ENCODE measurements around the gene NBPF3.
"Not testable (repeated sequence)": the region's sequence is repeated elsewhere in the genome, so short reads cannot be mapped to it uniquely, and the experiment has no call there.

Gene NBPF3

DNA sequence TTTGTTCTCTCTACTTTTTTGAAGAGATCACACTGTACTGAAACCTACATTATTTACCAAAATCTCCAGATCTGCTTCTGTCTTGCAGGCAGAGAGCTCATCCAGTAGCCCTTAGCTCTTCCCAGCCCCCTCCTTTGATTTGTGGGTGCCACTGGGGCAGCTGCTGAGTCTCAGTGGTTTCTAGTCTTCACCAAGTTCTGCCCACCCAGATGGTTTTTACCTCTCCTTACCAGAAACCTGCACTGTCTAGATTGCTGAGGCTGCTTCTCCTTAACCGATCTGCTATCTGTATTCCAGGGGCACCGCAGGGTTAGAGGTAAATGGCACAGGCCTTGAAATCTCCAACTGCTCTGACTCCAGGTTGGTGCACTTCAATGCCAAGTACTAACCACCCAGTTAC is 6.7 kb downstream of the NBPF3 start:
- H3K36me3 ChIP-seq (ENCODE audit: control insufficient read depth, low read depth, low read length); H3K27ac ChIP-seq (ENCODE audit: low read length); H3K4me3 ChIP-seq (ENCODE audit: low read length); H3K27me3 ChIP-seq (ENCODE audit: control insufficient read depth, insufficient read depth, low read length); H3K4me1 ChIP-seq (ENCODE audit: control insufficient read depth, low read depth, low read length); H3K9me3 ChIP-seq (ENCODE audit: control insufficient read depth, low read depth, low read length); H3K9ac ChIP-seq (ENCODE audit: low read length): not testable (repeated sequence)

- Histone ChIP-seq H3K27me3 (ENCODE audit: control insufficient read depth, insufficient read depth, low read length) (no peaks in the 10 kb centered on the region), H3K9me3 (ENCODE audit: control insufficient read depth, low read depth, low read length) (no peaks in the 10 kb centered on the region), H3K9ac (ENCODE audit: low read length) (no peak overlapping the region), H3K4me1 (ENCODE audit: control insufficient read depth, low read depth, low read length) (no peaks in the 10 kb centered on the region), H3K4me3 (ENCODE audit: low read length) (no peak overlapping the region), H3K27ac (ENCODE audit: low read length) (no peak overlapping the region), H3K36me3 (ENCODE audit: control insufficient read depth, low read depth, low read length) (no peaks in the 10 kb centered on the region)
Measured at GRCh38 chr1:21447311-21447710, 7.4 kb downstream of the NBPF3 start.

- Histone ChIP-seq H3K36me3 (ENCODE audit: control insufficient read depth, low read depth, low read length) (no peaks in the 10 kb centered on the region), H3K27ac (ENCODE audit: low read length) (no peak overlapping the region), H3K4me1 (ENCODE audit: control insufficient read depth, low read depth, low read length) (no peaks in the 10 kb centered on the region), H3K4me3 (ENCODE audit: low read length) (no peak overlapping the region), H3K27me3 (ENCODE audit: control insufficient read depth, insufficient read depth, low read length) (no peaks in the 10 kb centered on the region), H3K9me3 (ENCODE audit: control insufficient read depth, low read depth, low read length) (no peaks in the 10 kb centered on the region), H3K9ac (ENCODE audit: low read length) (no peak overlapping the region)
Measured at GRCh38 chr1:21449906-21450305, 10.0 kb downstream of the NBPF3 start.

GRCh38 chr1:21451212-21451611 is 11.3 kb downstream of the NBPF3 start:
- Histone ChIP-seq H3K4me3 (ENCODE audit: low read length) (no peak overlapping the region), H3K4me1 (ENCODE audit: control insufficient read depth, low read depth, low read length) (no peaks in the 10 kb centered on the region), H3K27ac (ENCODE audit: low read length) (no peak overlapping the region), H3K9ac (ENCODE audit: low read length) (no peak overlapping the region), H3K36me3 (ENCODE audit: control insufficient read depth, low read depth, low read length) (no peaks in the 10 kb centered on the region), H3K9me3 (ENCODE audit: control insufficient read depth, low read depth, low read length) (no peaks in the 10 kb centered on the region), H3K27me3 (ENCODE audit: control insufficient read depth, insufficient read depth, low read length) (no peaks in the 10 kb centered on the region)

- Histone ChIP-seq H3K27me3 (ENCODE audit: control insufficient read depth, insufficient read depth, low read length) (no peaks in the 10 kb centered on the region), H3K4me1 (ENCODE audit: control insufficient read depth, low read depth, low read length) (no peaks in the 10 kb centered on the region), H3K9me3 (ENCODE audit: control insufficient read depth, low read depth, low read length) (no peaks in the 10 kb centered on the region), H3K4me3 (ENCODE audit: low read length) (no peak overlapping the region), H3K9ac (ENCODE audit: low read length) (no peak overlapping the region), H3K36me3 (ENCODE audit: control insufficient read depth, low read depth, low read length) (no peaks in the 10 kb centered on the region), H3K27ac (ENCODE audit: low read length) (no peak overlapping the region)
Measured at GRCh38 chr1:21451981-21452411, 12.1 kb downstream of the NBPF3 start.

GRCh38 chr1:21453964-21454614 is 14.2 kb downstream of the NBPF3 start:
- not testable (repeated sequence) for H3K27ac ChIP-seq (ENCODE audit: low read length); H3K36me3 ChIP-seq (ENCODE audit: control insufficient read depth, low read depth, low read length); H3K4me3 ChIP-seq (ENCODE audit: low read length); H3K9me3 ChIP-seq (ENCODE audit: control insufficient read depth, low read depth, low read length); H3K27me3 ChIP-seq (ENCODE audit: control insufficient read depth, insufficient read depth, low read length); H3K9ac ChIP-seq (ENCODE audit: low read length); H3K4me1 ChIP-seq (ENCODE audit: control insufficient read depth, low read depth, low read length)

DNA sequence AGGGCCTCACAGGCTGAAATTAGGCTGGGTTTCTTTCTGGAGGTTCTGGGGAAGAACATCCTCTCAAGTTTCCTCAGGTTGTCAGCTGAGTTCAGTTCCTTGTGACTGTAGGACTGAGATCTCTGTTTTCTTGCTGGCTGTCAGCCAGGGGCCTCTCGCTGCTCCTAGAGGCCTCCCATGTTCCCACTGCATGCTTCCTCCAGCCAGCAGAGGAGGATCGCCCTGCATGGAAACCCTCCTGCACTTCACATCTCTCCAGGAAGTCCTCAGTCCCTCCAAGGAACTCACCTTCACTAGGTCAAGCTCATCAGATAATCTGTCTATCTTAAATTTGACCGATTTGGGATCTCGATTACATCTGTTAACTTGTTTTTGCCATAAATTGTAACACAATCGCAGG is 15.0 kb downstream of the NBPF3 start:
- not testable (repeated sequence) for H3K9me3 ChIP-seq (ENCODE audit: control insufficient read depth, low read depth, low read length); H3K27me3 ChIP-seq (ENCODE audit: control insufficient read depth, insufficient read depth, low read length); H3K4me1 ChIP-seq (ENCODE audit: control insufficient read depth, low read depth, low read length); H3K36me3 ChIP-seq (ENCODE audit: control insufficient read depth, low read depth, low read length); H3K27ac ChIP-seq (ENCODE audit: low read length); H3K9ac ChIP-seq (ENCODE audit: low read length); H3K4me3 ChIP-seq (ENCODE audit: low read length)

- no peaks in the 10 kb centered on the region for H3K36me3 ChIP-seq (ENCODE audit: control insufficient read depth, low read depth, low read length)
- H3K27ac ChIP-seq (ENCODE audit: low read length): no peak overlapping the region
- no peak overlapping the region for H3K9ac ChIP-seq (ENCODE audit: low read length)
- no peaks in the 10 kb centered on the region for H3K4me1 ChIP-seq (ENCODE audit: control insufficient read depth, low read depth, low read length)
- H3K4me3 ChIP-seq (ENCODE audit: low read length): no peak overlapping the region
- no peaks in the 10 kb centered on the region for H3K9me3 ChIP-seq (ENCODE audit: control insufficient read depth, low read depth, low read length)
- no peaks in the 10 kb centered on the region for H3K27me3 ChIP-seq (ENCODE audit: control insufficient read depth, insufficient read depth, low read length)
Measured at GRCh38 chr1:21457654-21458053, 17.7 kb downstream of the NBPF3 start.

GRCh38 chr1:21465127-21465526 is 25.2 kb downstream of the NBPF3 start:
- not testable (repeated sequence) for H3K9ac ChIP-seq (ENCODE audit: low read length); H3K4me1 ChIP-seq (ENCODE audit: control insufficient read depth, low read depth, low read length); H3K27me3 ChIP-seq (ENCODE audit: control insufficient read depth, insufficient read depth, low read length); H3K9me3 ChIP-seq (ENCODE audit: control insufficient read depth, low read depth, low read length); H3K27ac ChIP-seq (ENCODE audit: low read length); H3K36me3 ChIP-seq (ENCODE audit: control insufficient read depth, low read depth, low read length); H3K4me3 ChIP-seq (ENCODE audit: low read length)

- H3K4me3 ChIP-seq (ENCODE audit: low read length); H3K4me1 ChIP-seq (ENCODE audit: control insufficient read depth, low read depth, low read length); H3K36me3 ChIP-seq (ENCODE audit: control insufficient read depth, low read depth, low read length); H3K27ac ChIP-seq (ENCODE audit: low read length); H3K9ac ChIP-seq (ENCODE audit: low read length); H3K9me3 ChIP-seq (ENCODE audit: control insufficient read depth, low read depth, low read length); H3K27me3 ChIP-seq (ENCODE audit: control insufficient read depth, insufficient read depth, low read length): not testable (repeated sequence)
Measured at GRCh38 chr1:21467946-21468345, 28.0 kb downstream of the NBPF3 start.

- Histone ChIP-seq H3K27ac (ENCODE audit: low read length) (no peak overlapping the region), H3K9ac (ENCODE audit: low read length) (no peak overlapping the region), H3K9me3 (ENCODE audit: control insufficient read depth, low read depth, low read length) (no peaks in the 10 kb centered on the region), H3K4me1 (ENCODE audit: control insufficient read depth, low read depth, low read length) (peaks cover 8% of the 10 kb centered on the region), H3K4me3 (ENCODE audit: low read length) (no peak overlapping the region), H3K27me3 (ENCODE audit: control insufficient read depth, insufficient read depth, low read length) (no peaks in the 10 kb centered on the region), H3K36me3 (ENCODE audit: control insufficient read depth, low read depth, low read length) (no peaks in the 10 kb centered on the region)
Measured at GRCh38 chr1:21468599-21468998, 28.7 kb downstream of the NBPF3 start.

GRCh38 chr1:21469581-21469980 is 29.6 kb downstream of the NBPF3 start:
- Histone ChIP-seq H3K4me1 (ENCODE audit: control insufficient read depth, low read depth, low read length) (peaks cover 8% of the 10 kb centered on the region), H3K27ac (ENCODE audit: low read length) (no peak overlapping the region), H3K9me3 (ENCODE audit: control insufficient read depth, low read depth, low read length) (no peaks in the 10 kb centered on the region), H3K4me3 (ENCODE audit: low read length) (no peak overlapping the region), H3K9ac (ENCODE audit: low read length) (no peak overlapping the region), H3K27me3 (ENCODE audit: control insufficient read depth, insufficient read depth, low read length) (no peaks in the 10 kb centered on the region), H3K36me3 (ENCODE audit: control insufficient read depth, low read depth, low read length) (no peaks in the 10 kb centered on the region)

Measured in iPS-18a (cell line).